Smooth muscle cell (in vitro differentiated cells): ENCODE data around the gene MAGEB17. TPM values are rescaled to one million over a fixed set of nuclear protein-coding genes. Genes with fewer than 3 reads are reported as not detected.

Experiments
- DNase-seq: peaks from one replicate; lab custom pipeline; 2025; ENCODE audit not compliant: unreplicated experiment; lab: John Stamatoyannopoulos, UW
- H2AFZ ChIP-seq: fragments of 200-600 bp; sonication (generic); 2 replicates; pipeline ENCODE4 v1.6.0; 2016; ENCODE audit warnings: antibody characterized with exemption, low read depth, mild to moderate bottlenecking
- H3F3A ChIP-seq: fragments of 200-600 bp; sonication (generic); 2 replicates; pipeline ENCODE4 v1.6.0; 2017; ENCODE audit warnings: antibody characterized with exemption, low read depth
- H3K27ac ChIP-seq: fragments of 200-600 bp; sonication (generic); 2 replicates; pipeline ENCODE4 v1.5.1; 2016; ENCODE audit warnings: low read depth, mild to moderate bottlenecking
- H3K27me3 ChIP-seq: fragments of 200-600 bp; sonication (generic); 2 replicates; pipeline ENCODE4 v1.6.1; 2016; ENCODE audit warnings: low read depth, mild to moderate bottlenecking
- H3K36me3 ChIP-seq: fragments of 200-600 bp; sonication (generic); 2 replicates; pipeline ENCODE4 v1.5.1; 2016; ENCODE audit warnings: low read depth
- H3K4me1 ChIP-seq: fragments of 200-600 bp; sonication (generic); 2 replicates; pipeline ENCODE4 v1.5.1; 2016; ENCODE audit warnings: low read depth
- H3K4me2 ChIP-seq: fragments of 200-600 bp; sonication (generic); 2 replicates; pipeline ENCODE4 v1.6.0; 2016; ENCODE audit warnings: mild to moderate bottlenecking
- H3K4me3 ChIP-seq: fragments of 200-600 bp; sonication (generic); 2 replicates; pipeline ENCODE4 v1.5.1; 2016; ENCODE audit warnings: mild to moderate bottlenecking
- H3K79me2 ChIP-seq: fragments of 200-600 bp; sonication (generic); 2 replicates; pipeline ENCODE4 v1.6.0; 2016; ENCODE audit warnings: low read depth, mild to moderate bottlenecking
- H3K9ac ChIP-seq: fragments of 200-600 bp; sonication (generic); 2 replicates; pipeline ENCODE4 v1.6.0; 2016; ENCODE audit warnings: low read depth
- H3K9me3 ChIP-seq: fragments of 200-600 bp; sonication (generic); replicated peaks from 2 replicates; pipeline ENCODE4 v1.5.1; 2016; ENCODE audit warnings: low read depth
- H4K20me1 ChIP-seq: fragments of 200-600 bp; sonication (generic); 2 replicates; pipeline ENCODE4 v1.6.0; 2016; ENCODE audit warnings: low read depth
- CTCF ChIP-seq: fragments of 200-600 bp; sonication (generic); IDR thresholded peaks from 2 replicates; pipeline ENCODE4 v1.5.1; 2017; ENCODE audit warnings: borderline replicate concordance, mild to moderate bottlenecking, antibody characterized with exemption; ENCODE audit not compliant: insufficient read depth, poor library complexity, severe bottlenecking
- WGBS: methylation state at CpG from one replicate; pipeline ENCODE4 v1.1.7; 2016; ENCODE audit warnings: low lambda C conversion rate; 5-methylcytosine and 5-hydroxymethylcytosine counted together
- polyA plus RNA-seq: library from polyadenylated mRNA; unstranded; fragments of >200 nt; fragmentation: Nextera tagmentation; extraction: Ambion mirVana; gene quantifications from 2 replicates; pipeline ENCODE4 v1.2.1, GENCODE V29; 2016
- total RNA-seq: library from RNA; depleted of rRNA; stranded (reverse); fragments of >200 nt; gene quantifications from 2 replicates; pipeline ENCODE4 v1.2.3, GENCODE V29; 2014

MAGEB17 gene
- total and polyA plus RNA-seq, 2 experiments from 2014 or later: 0.32 TPM; not detected in 1

- no peak for TF ChIP-seq CTCF
- Histone ChIP-seq H3K9me3 (no peaks in the 10 kb centered on the region), H3K27me3 (no peaks in the 10 kb centered on the region), H3K79me2 (no peaks in the 10 kb centered on the region), H2AFZ (no peak overlapping the region), H3K27ac (no peak overlapping the region), H3K9ac (no peak overlapping the region), H3K4me1 (no peaks in the 10 kb centered on the region), H3K36me3 (no peaks in the 10 kb centered on the region), H4K20me1 (no peaks in the 10 kb centered on the region), H3K4me3 (no peak overlapping the region), H3K4me2 (no peak overlapping the region), H3F3A (no peaks in the 10 kb centered on the region)
- DNase-seq: no peak
- WGBS: 98% methylated on average over 9 of the region's 9 CpGs
Measured at GRCh38 chrX:16171039-16171438, 3.8 kb downstream of the MAGEB17 start.

DNA sequence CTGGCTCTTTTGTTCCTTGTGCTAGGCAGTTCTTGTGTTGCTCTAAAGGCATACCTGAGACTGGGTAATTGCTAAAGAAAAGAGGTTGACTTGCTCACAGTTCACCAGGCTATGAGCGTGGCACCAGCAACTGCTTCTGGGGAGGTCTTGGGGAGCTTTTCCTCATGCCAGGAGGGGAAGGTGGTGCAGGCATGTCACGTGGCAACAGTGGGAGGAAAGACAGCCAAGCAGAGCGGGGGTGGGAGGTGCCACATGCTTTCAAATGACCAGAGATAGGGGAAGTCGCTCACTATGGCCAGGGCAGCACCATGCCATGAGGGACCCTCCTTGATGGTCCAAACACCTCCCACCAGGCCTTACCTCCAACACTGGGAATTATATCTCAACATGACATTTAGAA, 4.7 kb downstream of the MAGEB17 start:
- no peak overlapping the region for H2AFZ ChIP-seq
- WGBS: 95% methylated on average over 4 of the region's 4 CpGs
- H3K4me1 ChIP-seq: no peaks in the 10 kb centered on the region

GRCh38 chrX:16172391-16172790, 5.1 kb downstream of the MAGEB17 start:
- WGBS: 97% methylated on average over 3 of the region's 3 CpGs
- no peak for TF ChIP-seq CTCF
- no peak overlapping the region for H3K9ac ChIP-seq
- no peak overlapping the region for H3K4me3 ChIP-seq
- H3K4me1 ChIP-seq: no peaks in the 10 kb centered on the region
- H3K9me3 ChIP-seq: no peaks in the 10 kb centered on the region
- H3F3A ChIP-seq: no peaks in the 10 kb centered on the region
- H4K20me1 ChIP-seq: no peaks in the 10 kb centered on the region
- no peaks in the 10 kb centered on the region for H3K27me3 ChIP-seq
- H3K27ac ChIP-seq: no peak overlapping the region
- no peak overlapping the region for H2AFZ ChIP-seq
- no peak overlapping the region for H3K4me2 ChIP-seq
- no peak for DNase-seq
- no peaks in the 10 kb centered on the region for H3K79me2 ChIP-seq
- no peaks in the 10 kb centered on the region for H3K36me3 ChIP-seq

More for the DNA sequence above, 4.7 kb downstream of the MAGEB17 start:
- no peaks in the 10 kb centered on the region for H4K20me1 ChIP-seq
- no peak overlapping the region for H3K27ac ChIP-seq
- H3K79me2 ChIP-seq: no peaks in the 10 kb centered on the region
- no peak overlapping the region for H3K4me3 ChIP-seq
- no peaks in the 10 kb centered on the region for H3K36me3 ChIP-seq
- H3K9ac ChIP-seq: no peak overlapping the region
- H3F3A ChIP-seq: no peaks in the 10 kb centered on the region
- TF ChIP-seq CTCF: no peak
- DNase-seq: no peak
- H3K4me2 ChIP-seq: no peak overlapping the region
- no peaks in the 10 kb centered on the region for H3K9me3 ChIP-seq
- H3K27me3 ChIP-seq: no peaks in the 10 kb centered on the region

DNA sequence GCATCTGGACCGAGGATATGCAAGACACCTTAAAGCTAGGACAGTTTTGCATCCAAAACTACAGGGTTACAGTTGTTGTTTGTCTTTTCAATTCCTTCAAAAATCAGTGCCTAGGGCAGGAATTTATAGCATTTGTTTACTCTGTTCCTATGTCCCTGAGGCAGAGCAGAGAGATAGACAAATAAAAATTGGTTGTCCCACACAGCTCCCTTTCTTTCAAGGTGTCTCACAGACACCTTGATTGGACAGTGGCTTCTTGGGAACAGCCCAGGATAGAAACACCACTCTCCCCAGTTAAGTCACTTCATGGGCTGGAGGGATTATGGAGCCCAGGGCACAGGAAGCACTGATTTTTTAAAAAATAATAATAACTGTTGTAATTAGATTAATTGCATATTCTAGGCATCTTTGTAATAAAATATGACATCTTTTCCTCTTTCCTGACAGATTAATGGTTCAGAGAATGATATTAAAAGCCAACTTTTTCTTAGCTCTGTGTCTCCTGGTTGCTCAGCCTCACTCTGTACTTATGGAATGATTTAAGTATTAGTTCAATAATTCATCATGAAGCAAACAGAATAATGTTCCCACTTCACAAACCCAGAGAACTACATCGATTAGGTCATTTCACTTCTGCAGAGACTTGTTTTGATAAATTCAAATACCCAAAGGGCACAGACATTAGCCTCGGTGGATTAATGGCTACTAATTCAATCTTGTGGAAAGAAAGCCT, 8.2 kb downstream of the MAGEB17 start:
- no peak overlapping the region for H3K9ac ChIP-seq
- TF ChIP-seq CTCF: no peak
- no peak overlapping the region for H3K4me2 ChIP-seq
- DNase-seq: no peak
- H3K27ac ChIP-seq: no peak overlapping the region
- no peak overlapping the region for H3K4me3 ChIP-seq
- H3K4me1 ChIP-seq: peaks cover 15% of the 10 kb centered on the region
- 61% methylated on average over 3 of the region's 3 CpGs for WGBS
- H3K36me3 ChIP-seq: no peaks in the 10 kb centered on the region
- H3K27me3 ChIP-seq: no peaks in the 10 kb centered on the region
- no peaks in the 10 kb centered on the region for H3K9me3 ChIP-seq
- H2AFZ ChIP-seq: no peak overlapping the region
- H4K20me1 ChIP-seq: no peaks in the 10 kb centered on the region
- H3K79me2 ChIP-seq: no peaks in the 10 kb centered on the region
- H3F3A ChIP-seq: no peaks in the 10 kb centered on the region
